A549 (cell line): ENCODE results near the gene E2F1. TPM values are rescaled to one million over a fixed set of nuclear protein-coding genes. Genes with fewer than 3 reads are reported as not detected.
A peak's percentile ranks its signal among the peaks of the same experiment; 100 is the strongest.

ENCODE experiments used
- ATAC-seq, 2 experiments: fragments of 200-7000 bp in 1 of 2; fragments of >200 bp in 1 of 2; cut with Nextera tagmentation in 1 of 2; cut with Tn5 transposase in 1 of 2; 3 replicates each; pipeline versions ENCODE4 v1.8.0 to v1.9.1; 2018 to 2020; ENCODE audit warnings: mild to moderate bottlenecking in 1 of 2, moderate library complexity in 1 of 2
- CTCF ChIA-PET: fragments of 300-600 bp; sonication (Branson Sonifier 250); formaldehyde crosslinking; extraction: SDS; loops from one replicate; lab custom pipeline; 2021; ENCODE audit warnings: antibody characterized with exemption, inconsistent platforms; lab: Yijun Ruan, JAX
- POLR2A ChIA-PET: fragments of 350-600 bp; formaldehyde crosslinking; extraction: SDS; loops from one replicate; lab custom pipeline; 2021; ENCODE audit warnings: antibody characterized with exemption, inconsistent platforms; lab: Yijun Ruan, JAX
- DNase-seq, 2 experiments: peaks; one replicate each; pipeline versions ENCODE4 v3.0.0 to v3.0.0-alpha.2; 2011 to 2016; ENCODE audit warnings: low read depth in 1 of 2, low spot score in 1 of 2
- FAIRE-seq: peaks from 2 replicates; lab custom pipeline; 2011; peaks lifted over from hg19 to GRCh38; lab: Jason Lieb, UNC
- H3K27ac ChIP-seq, 2 experiments: fragments of >200 bp; sonication (Bioruptor Twin); formaldehyde crosslinking; 3 replicates each; pipeline ENCODE4 v1.5.1; 2016 to 2017
- H3K4me1 ChIP-seq: fragments of >200 bp; sonication (Bioruptor Twin); formaldehyde crosslinking; 3 replicates; pipeline ENCODE4 v1.6.1; 2016
- H3K4me2 ChIP-seq: fragments of >200 bp; sonication (Bioruptor Twin); formaldehyde crosslinking; 3 replicates; pipeline ENCODE4 v1.6.1; 2016
- H3K4me3 ChIP-seq: fragments of >200 bp; sonication (Bioruptor Twin); formaldehyde crosslinking; 3 replicates; pipeline ENCODE4 v1.5.1; 2016
- H3K9me3 ChIP-seq: fragments of >200 bp; sonication (Bioruptor Twin); formaldehyde crosslinking; 3 replicates; pipeline ENCODE4 v1.6.1; 2016
- BHLHE40 ChIP-seq: IDR thresholded peaks from 2 replicates; pipeline ENCODE4 v1.6.1; 2012; ENCODE audit warnings: low read depth, low read length, inconsistent platforms
- E2F6 ChIP-seq: IDR thresholded peaks from 2 replicates; pipeline ENCODE4 v1.6.1; 2012; ENCODE audit warnings: low read depth, borderline replicate concordance
- EP300 ChIP-seq, 2 experiments: fragments of >200 bp; sonication (Bioruptor Twin); formaldehyde crosslinking; IDR thresholded peaks; 2 replicates in 1 of 2; 3 replicates in 1 of 2; pipeline ENCODE4 v1.6.1; 2016 to 2017
- ESRRA ChIP-seq: fragments of 150-350 bp; IDR thresholded peaks from 2 replicates; pipeline ENCODE4 v1.6.1; 2014; ENCODE audit warnings: mild to moderate bottlenecking, low read length, borderline replicate concordance
- GATA3 ChIP-seq: IDR thresholded peaks from 2 replicates; pipeline ENCODE4 v1.6.1; 2012; ENCODE audit warnings: borderline replicate concordance
- HES2 ChIP-seq: fragments of >200 bp; sonication (Bioruptor Twin); formaldehyde crosslinking; IDR thresholded peaks from 2 replicates; pipeline ENCODE4 v1.6.1; 2016
- HOXB13 ChIP-seq: fragments of 250-450 bp; sonication (Bioruptor Pico); IDR thresholded peaks from 2 replicates; pipeline ENCODE4 v1.5.0; 2020; ENCODE audit warnings: low read depth, mild to moderate bottlenecking, moderate library complexity
- JUN ChIP-seq, 2 experiments: fragments of >200 bp; sonication (Bioruptor Twin); formaldehyde crosslinking; IDR thresholded peaks; 2 replicates in 1 of 2; 3 replicates in 1 of 2; pipeline ENCODE4 v1.6.1; 2016 to 2017
- JUNB ChIP-seq: fragments of >200 bp; sonication (Bioruptor Twin); formaldehyde crosslinking; IDR thresholded peaks from 2 replicates; pipeline ENCODE4 v1.6.1; 2016
- MAFK ChIP-seq: fragments of 450-650 bp; IDR thresholded peaks from 2 replicates; pipeline ENCODE4 v1.6.1; 2014; ENCODE audit not compliant: partially characterized antibody
- MAZ ChIP-seq: fragments of 150-350 bp; IDR thresholded peaks from 2 replicates; pipeline ENCODE4 v1.6.1; 2014; ENCODE audit warnings: antibody characterized with exemption, low read depth, low read length, borderline replicate concordance
- MYC ChIP-seq: IDR thresholded peaks from 2 replicates; pipeline ENCODE4 v1.6.1; 2012; ENCODE audit warnings: mild to moderate bottlenecking, inconsistent platforms, low read length, improper control_type of control experiment, borderline replicate concordance
- POLR2A ChIP-seq: IDR thresholded peaks from 2 replicates; pipeline ENCODE4 v1.6.1; 2012; ENCODE audit warnings: mild to moderate bottlenecking, low read length
- RAD21 ChIP-seq, 2 experiments: fragments of >200 bp in 1 of 2; sonication (Bioruptor Twin) in 1 of 2; formaldehyde crosslinking in 1 of 2; IDR thresholded peaks in 1 of 2; conservative IDR thresholded peaks in 1 of 2; 2 replicates in 1 of 2; 3 replicates in 1 of 2; pipeline ENCODE4 v1.6.1; 2012 to 2018; ENCODE audit warnings: inconsistent platforms in 1 of 2
- RARB ChIP-seq: fragments of 250-450 bp; sonication (Bioruptor Pico); IDR thresholded peaks from 2 replicates; pipeline ENCODE4 v1.8.0; 2021; ENCODE audit warnings: mild to moderate bottlenecking, moderate library complexity
- REST ChIP-seq: fragments of 200-600 bp; sonication (generic); IDR thresholded peaks from 2 replicates; pipeline ENCODE4 v1.6.1; 2016; ENCODE audit warnings: antibody characterized with exemption, mild to moderate bottlenecking, moderate library complexity
- RFX5 ChIP-seq: fragments of 450-650 bp; IDR thresholded peaks from 2 replicates; pipeline ENCODE4 v1.7.1; 2014; ENCODE audit warnings: antibody characterized with exemption, mild to moderate bottlenecking, moderate library complexity
- RNF2 ChIP-seq: fragments of 200-600 bp; sonication (generic); IDR thresholded peaks from 2 replicates; pipeline ENCODE4 v1.6.1; 2016; ENCODE audit warnings: low read depth, mild to moderate bottlenecking, antibody characterized with exemption, moderate library complexity, borderline replicate concordance
- SMC3 ChIP-seq: fragments of >200 bp; sonication (Bioruptor Twin); formaldehyde crosslinking; IDR thresholded peaks from 3 replicates; pipeline ENCODE4 v1.6.1; 2018; ENCODE audit warnings: inconsistent platforms
- TP53 ChIP-seq: fragments of 250-450 bp; sonication (Bioruptor Pico); IDR thresholded peaks from 2 replicates; pipeline ENCODE4 v1.5.0; 2021; ENCODE audit warnings: mild to moderate bottlenecking, moderate library complexity
- USF2 ChIP-seq: fragments of 450-650 bp; IDR thresholded peaks from 2 replicates; pipeline ENCODE4 v1.6.1; 2014; ENCODE audit warnings: antibody characterized with exemption
- WGBS: methylation state at CpG from one replicate; pipeline ENCODE4 v1.1.6; 2017; ENCODE audit errors: missing lambda C conversion rate; 5-methylcytosine and 5-hydroxymethylcytosine counted together
- polyA plus RNA-seq, 4 experiments: library from polyadenylated mRNA; depleted of rRNA in 3 of 4; stranded (reverse); fragments of >200 nt; fragmentation: RNase III in 1 of 4; extraction: RNeasy Plus Mini Kit Qiagen cat#74134 plus additional on column Dnase treatment in 1 of 4; gene quantifications; 2 replicates in 3 of 4; 3 replicates in 1 of 4; pipeline ENCODE4 v1.2.3, GENCODE V29; 2011 to 2017
- TF ChIP-seq, protein P1 (sequence below): fragments of 150-350 bp; IDR thresholded peaks from 2 replicates; pipeline ENCODE4 v1.6.1; 2014; ENCODE audit warnings: low read depth, mild to moderate bottlenecking, low read length
- TF ChIP-seq, protein P2 (sequence below): IDR thresholded peaks from 2 replicates; pipeline ENCODE4 v1.6.1; 2012
- TF ChIP-seq, protein P3 (sequence below): fragments of >200 bp; sonication (Bioruptor Twin); formaldehyde crosslinking; IDR thresholded peaks from 3 replicates; pipeline ENCODE4 v1.6.1; 2016

The E2F1 gene
- polyA plus RNA-seq, 2 of the 4 experiments (the other 2 are of a cell fraction): 17.9 to 35.8 TPM

- Histone ChIP-seq H3K4me2 (no peak overlapping the region), H3K4me3 (no peak overlapping the region), H3K27ac (no peak overlapping the region), H3K9me3 (no peaks in the 10 kb centered on the region), H3K4me1 (peaks cover 4% of the 10 kb centered on the region; the same call in 1 of the 3 replicates)
- WGBS: 93% methylated on average over 11 of the region's 11 CpGs
- CTCF ChIA-PET: interaction anchor here (0.5 to 4.8 kb wide), 30 partner anchors 9 to 428 kb away, joined by 3 to 28 read pairs (median 4); partner anchors contain the start of genes ACTL10, C20orf144, PXMP4 and SNTA1
- TF ChIP-seq RNF2 (no peak), MYC (no peak), RAD21 (conservative IDR thresholded peaks at IDR 0.05 in 1 of 2, IDR thresholded peaks at IDR 0.05 in 1 of 2) (no peak), TP53 (CRISPR knock-in tag) (no peak), POLR2A (no peak), HOXB13 (no peak), USF2 (no peak), ESRRA (no peak), E2F6 (no peak), RFX5 (no peak), GATA3 (no peak), REST (no peak), BHLHE40 (no peak), SMC3 (no peak)
- TF ChIP-seq, protein P1, sequence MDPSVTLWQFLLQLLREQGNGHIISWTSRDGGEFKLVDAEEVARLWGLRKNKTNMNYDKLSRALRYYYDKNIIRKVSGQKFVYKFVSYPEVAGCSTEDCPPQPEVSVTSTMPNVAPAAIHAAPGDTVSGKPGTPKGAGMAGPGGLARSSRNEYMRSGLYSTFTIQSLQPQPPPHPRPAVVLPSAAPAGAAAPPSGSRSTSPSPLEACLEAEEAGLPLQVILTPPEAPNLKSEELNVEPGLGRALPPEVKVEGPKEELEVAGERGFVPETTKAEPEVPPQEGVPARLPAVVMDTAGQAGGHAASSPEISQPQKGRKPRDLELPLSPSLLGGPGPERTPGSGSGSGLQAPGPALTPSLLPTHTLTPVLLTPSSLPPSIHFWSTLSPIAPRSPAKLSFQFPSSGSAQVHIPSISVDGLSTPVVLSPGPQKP: no peak
- ATAC-seq: no peak
- FAIRE-seq: no peak
- no peak for DNase-seq
- POLR2A ChIA-PET: interaction anchor here (2.2 kb wide), 1 partner anchor 10 kb away, joined by 14 read pairs; no protein-coding TSS in a partner anchor
These were observed 32.1 kb downstream of the E2F1 start for GRCh38 chr20:33653900-33654596.

DNA sequence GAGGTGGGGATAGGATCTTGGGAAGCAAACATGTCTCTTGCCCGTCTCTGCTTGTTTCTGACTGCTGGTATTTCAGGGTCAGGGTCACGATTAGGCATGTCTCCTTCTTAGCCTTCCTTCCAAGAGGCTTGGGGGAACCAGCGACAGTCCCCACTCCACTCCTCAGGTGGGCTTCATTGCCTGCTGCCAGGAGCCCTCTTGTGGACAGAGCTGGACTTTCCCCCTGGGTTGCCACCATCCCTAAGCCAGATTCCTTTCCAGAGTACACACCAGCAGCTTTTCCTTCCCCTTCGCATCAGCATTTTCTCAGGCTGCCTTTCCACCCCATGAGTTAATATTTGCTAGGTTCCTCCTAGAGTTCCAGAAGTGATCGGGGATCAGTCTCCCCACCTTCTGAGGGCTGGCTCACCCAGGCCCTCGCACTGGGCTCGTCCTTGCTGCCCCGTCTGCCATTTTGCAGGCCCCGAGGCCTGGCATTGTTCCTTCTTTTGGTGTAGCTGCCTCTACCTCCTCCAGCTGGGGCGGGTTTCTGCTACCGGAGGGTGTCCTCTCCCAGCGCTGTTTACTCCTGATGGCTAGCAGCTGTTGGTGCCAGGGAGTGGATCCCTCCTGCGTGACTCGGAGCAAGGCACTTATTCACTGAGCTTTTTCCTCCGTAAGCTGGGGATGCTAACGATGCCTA, 32.8 kb downstream of the E2F1 start:
- ATAC-seq: peak; percentile 82 to 87
- CTCF ChIA-PET: interaction anchor here (0.5 to 4.8 kb wide), 31 partner anchors 9 to 429 kb away, joined by 3 to 28 read pairs (median 4); partner anchors contain the start of genes ACTL10, C20orf144, PXMP4 and SNTA1
- peak; percentile 72 to 73 for DNase-seq
- WGBS: 54% methylated on average over 16 of the region's 16 CpGs
- POLR2A ChIA-PET: interaction anchor here (0.6 to 2.2 kb wide), 2 partner anchors 10 to 163 kb away, joined by 3 to 14 read pairs; partner anchors contain the start of gene CBFA2T2
- peaks cover 4% of the 10 kb centered on the region; the same call in 1 of the 3 replicates for H3K4me1 ChIP-seq
- H3K4me2 ChIP-seq: peak overlapping the region; percentile 35; the same call in 1 of the 3 replicates
- H3K4me3 ChIP-seq: no peak overlapping the region
- no peaks in the 10 kb centered on the region for H3K9me3 ChIP-seq
- H3K27ac ChIP-seq: peak overlapping the region in 1 of 2 experiments; percentile 47; a peak in 2 of 6 replicates
- no peak for FAIRE-seq
- TF ChIP-seq MAFK (peak; percentile 60), USF2 (no peak), HES2 (no peak), RNF2 (no peak), JUN (IDR thresholded peaks at IDR 0.05) (peak in 1 of 2 experiments; percentile 24; a peak in 1 of 5 replicates), JUNB (no peak), EP300 (IDR thresholded peaks at IDR 0.05) (no peak), BHLHE40 (no peak), MAZ (no peak), RARB (CRISPR knock-in tag) (no peak), TP53 (CRISPR knock-in tag) (no peak), RAD21 (conservative IDR thresholded peaks at IDR 0.05 in 1 of 2, IDR thresholded peaks at IDR 0.05 in 1 of 2) (peak; percentile 79 to 93)
- TF ChIP-seq, protein P2, sequence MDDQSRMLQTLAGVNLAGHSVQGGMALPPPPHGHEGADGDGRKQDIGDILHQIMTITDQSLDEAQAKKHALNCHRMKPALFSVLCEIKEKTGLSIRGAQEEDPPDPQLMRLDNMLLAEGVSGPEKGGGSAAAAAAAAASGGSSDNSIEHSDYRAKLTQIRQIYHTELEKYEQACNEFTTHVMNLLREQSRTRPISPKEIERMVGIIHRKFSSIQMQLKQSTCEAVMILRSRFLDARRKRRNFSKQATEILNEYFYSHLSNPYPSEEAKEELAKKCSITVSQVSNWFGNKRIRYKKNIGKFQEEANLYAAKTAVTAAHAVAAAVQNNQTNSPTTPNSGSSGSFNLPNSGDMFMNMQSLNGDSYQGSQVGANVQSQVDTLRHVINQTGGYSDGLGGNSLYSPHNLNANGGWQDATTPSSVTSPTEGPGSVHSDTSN: peak; percentile 33; the same call in 1 of the 2 replicates
- TF ChIP-seq, protein P3, sequence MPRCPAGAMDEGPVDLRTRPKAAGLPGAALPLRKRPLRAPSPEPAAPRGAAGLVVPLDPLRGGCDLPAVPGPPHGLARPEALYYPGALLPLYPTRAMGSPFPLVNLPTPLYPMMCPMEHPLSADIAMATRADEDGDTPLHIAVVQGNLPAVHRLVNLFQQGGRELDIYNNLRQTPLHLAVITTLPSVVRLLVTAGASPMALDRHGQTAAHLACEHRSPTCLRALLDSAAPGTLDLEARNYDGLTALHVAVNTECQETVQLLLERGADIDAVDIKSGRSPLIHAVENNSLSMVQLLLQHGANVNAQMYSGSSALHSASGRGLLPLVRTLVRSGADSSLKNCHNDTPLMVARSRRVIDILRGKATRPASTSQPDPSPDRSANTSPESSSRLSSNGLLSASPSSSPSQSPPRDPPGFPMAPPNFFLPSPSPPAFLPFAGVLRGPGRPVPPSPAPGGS: no peak
